ENCODE measurements around the gene BACH2.

BACH2 gene

DNA sequence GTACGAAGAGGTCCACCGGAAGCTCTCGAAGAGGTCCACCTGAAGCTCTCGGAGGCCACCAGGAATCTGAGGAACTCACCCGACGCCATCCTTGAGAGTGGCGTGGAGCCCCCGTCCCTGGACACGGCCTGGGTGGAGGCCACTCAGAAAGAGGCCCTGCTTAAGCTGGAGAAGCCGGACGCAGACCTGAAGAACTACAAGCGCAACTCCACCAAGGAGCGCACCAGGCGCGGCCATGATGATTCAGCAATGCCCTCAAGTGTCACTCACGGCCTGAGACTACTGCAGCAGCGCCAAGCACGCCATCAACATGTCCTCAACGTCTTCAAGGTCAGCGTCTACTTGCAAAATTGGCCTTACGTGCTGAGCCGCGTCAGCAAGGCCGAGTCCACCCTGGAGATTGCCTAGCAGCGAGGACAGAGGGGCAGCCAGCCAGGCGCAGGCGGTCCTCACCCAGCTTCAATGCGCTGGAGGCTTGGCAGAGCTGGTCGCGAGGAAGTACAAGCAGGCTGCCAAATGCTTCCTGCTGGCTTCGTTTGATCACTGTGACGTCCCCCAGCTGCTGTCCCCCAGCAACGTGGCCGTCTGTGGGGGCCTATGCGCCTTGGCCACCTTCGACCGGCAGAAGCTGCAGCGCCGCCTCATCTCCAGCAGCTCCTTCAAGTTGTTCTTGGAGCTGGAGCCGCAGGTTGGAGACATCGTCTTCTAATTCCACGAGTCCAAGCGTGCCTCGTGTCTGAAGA is 410.1 kb downstream of the BACH2 start:
- no peak for ATAC-seq
